RWPE2 (cell line): Measurements from ENCODE around the gene PPL.

Experiments used
- ATAC-seq: fragments of 200-7000 bp; cut with Tn5 transposase; 3 replicates; pipeline ENCODE4 v1.9.1; 2021; ENCODE audit warnings: low read depth
- DNase-seq: peaks from one replicate; pipeline ENCODE4 v3.0.0-alpha.2; 2020; ENCODE audit warnings: low spot score
- H3K27ac ChIP-seq: fragments of 450-650 bp; 2 replicates; pipeline ENCODE4 v1.5.1; 2017; ENCODE audit warnings: mild to moderate bottlenecking; ENCODE audit not compliant: poor library complexity, severe bottlenecking
- H3K27me3 ChIP-seq: fragments of 250-450 bp; sonication (Bioruptor Pico); 2 replicates; pipeline ENCODE4 v1.5.1; 2021; ENCODE audit warnings: mild to moderate bottlenecking, moderate library complexity; ENCODE audit not compliant: insufficient read depth, poor library complexity, severe bottlenecking
- H3K36me3 ChIP-seq: fragments of 250-450 bp; sonication (Bioruptor Pico); 2 replicates; pipeline ENCODE4 v1.5.1; 2020; ENCODE audit warnings: low read depth, mild to moderate bottlenecking, moderate library complexity
- H3K4me1 ChIP-seq: fragments of 250-450 bp; sonication (Bioruptor Pico); 2 replicates; pipeline ENCODE4 v1.5.1; 2021; ENCODE audit warnings: mild to moderate bottlenecking, moderate library complexity; ENCODE audit not compliant: insufficient read depth, poor library complexity, severe bottlenecking
- H3K4me3 ChIP-seq: fragments of 250-450 bp; sonication (Bioruptor Pico); 2 replicates; pipeline ENCODE4 v1.5.1; 2021; ENCODE audit warnings: mild to moderate bottlenecking, moderate library complexity; ENCODE audit not compliant: severe bottlenecking
- H3K9me3 ChIP-seq: fragments of 250-450 bp; sonication (Bioruptor Pico); 2 replicates; pipeline ENCODE4 v1.5.1; 2021; ENCODE audit warnings: mild to moderate bottlenecking, moderate library complexity; ENCODE audit not compliant: severe bottlenecking
- CTCF ChIP-seq: fragments of 450-650 bp; IDR thresholded peaks from one replicate; pipeline ENCODE4 v1.5.1; 2017; ENCODE audit warnings: mild to moderate bottlenecking, moderate library complexity; ENCODE audit not compliant: poor library complexity, severe bottlenecking

Gene PPL

GRCh38 chr16:4846901-4847773 is 89.8 kb downstream of the PPL start, which contains the start of the genes GLYR1 and UBN1:
GLYR1 (minus strand) TSS chr16:4847288; CDS start chr16:4847265, 23 bp downstream.
UBN1 (plus strand) TSS chr16:4847481; CDS start chr16:4852918, 5,437 bp downstream.
- Histone ChIP-seq H3K27me3 (no peaks in the 10 kb centered on the region), H3K4me3 (peak within 1 kb of the TSS; percentile 82), H3K4me1 (peaks cover 23% of the 10 kb centered on the region), H3K9me3 (no peaks in the 10 kb centered on the region), H3K27ac (peak within 1 kb of the TSS; percentile 81), H3K36me3 (peaks cover 42% of the 10 kb centered on the region)
- TF ChIP-seq CTCF: no peak
- DNase-seq (peak; percentile 99), ATAC-seq (peak; percentile 85)

- ATAC-seq (peak; percentile 28), DNase-seq (no peak)
- H3K27me3 ChIP-seq: no peaks in the 10 kb centered on the region
- H3K9me3 ChIP-seq: no peaks in the 10 kb centered on the region
- peaks cover 18% of the 10 kb centered on the region for H3K4me1 ChIP-seq
- H3K4me3 ChIP-seq: peak overlapping the region; percentile 82
- peaks cover 46% of the 10 kb centered on the region for H3K36me3 ChIP-seq
- no peak for TF ChIP-seq CTCF
- H3K27ac ChIP-seq: peak overlapping the region; percentile 81
These were observed 90.4 kb downstream of the PPL start for GRCh38 chr16:4846503-4846900.

GRCh38 chr16:4840984-4841383 is 96.0 kb downstream of the PPL start:
- Histone ChIP-seq H3K4me3 (no peak overlapping the region), H3K27me3 (no peaks in the 10 kb centered on the region), H3K27ac (no peak overlapping the region), H3K9me3 (no peaks in the 10 kb centered on the region), H3K4me1 (peaks cover 5% of the 10 kb centered on the region), H3K36me3 (peaks cover 87% of the 10 kb centered on the region)
- DNase-seq (no peak), ATAC-seq (no peak)
- no peak for TF ChIP-seq CTCF

GRCh38 chr16:4839942-4840341 is 97.0 kb downstream of the PPL start:
- DNase-seq (no peak), ATAC-seq (no peak)
- no peak for TF ChIP-seq CTCF
- no peak overlapping the region for H3K4me3 ChIP-seq
- no peaks in the 10 kb centered on the region for H3K4me1 ChIP-seq
- H3K36me3 ChIP-seq: peaks cover 88% of the 10 kb centered on the region
- no peaks in the 10 kb centered on the region for H3K27me3 ChIP-seq
- H3K9me3 ChIP-seq: no peaks in the 10 kb centered on the region
- no peak overlapping the region for H3K27ac ChIP-seq
